ENCODE measurements around the gene LRRC61.

- TF ChIP-seq CTCF (IDR thresholded peaks at IDR 0.05) (no peak), POLR2A (IDR thresholded peaks at IDR 0.05) (no peak), POLR2AphosphoS5 (IDR thresholded peaks at IDR 0.05) (no peak)
Observed at GRCh38 chr7:150341263-150342120, 18.3 kb downstream of the LRRC61 start, which contains the start of gene RARRES2.

Measured in prostate gland (tissue), 2 donors.